Cerebellar cortex (tissue), 1 donor: ENCODE measurements around the gene PTPN7.
"Not testable (repeated sequence)": the region's sequence is repeated elsewhere in the genome, so short reads cannot be mapped to it uniquely, and the experiment has no call there.

Source experiments
- DNase-seq: peaks from one replicate; pipeline ENCODE4 v3.0.0-alpha.2; 2015; ENCODE audit warnings: low spot score

Gene PTPN7

DNA sequence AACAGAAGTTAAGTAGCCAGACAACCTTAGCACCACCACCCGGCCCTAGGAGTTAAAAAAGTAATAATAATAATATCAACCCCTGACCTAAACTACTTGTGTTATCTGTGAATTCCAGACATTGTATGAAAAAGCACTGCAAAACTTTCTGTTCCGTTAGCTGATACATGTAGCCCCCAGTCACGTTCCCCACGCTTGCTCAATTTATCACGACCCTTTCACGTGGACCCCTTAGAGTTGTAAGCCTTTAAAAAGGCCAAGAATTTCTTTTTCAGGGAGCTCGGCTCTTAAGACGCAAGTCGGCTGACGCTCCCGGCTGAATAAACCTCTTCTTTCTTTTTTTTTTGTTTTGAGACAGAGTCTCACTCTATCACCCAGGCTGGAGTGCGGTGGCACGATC is 6.7 kb upstream of the PTPN7 start:
- not testable (repeated sequence) for DNase-seq

DNA sequence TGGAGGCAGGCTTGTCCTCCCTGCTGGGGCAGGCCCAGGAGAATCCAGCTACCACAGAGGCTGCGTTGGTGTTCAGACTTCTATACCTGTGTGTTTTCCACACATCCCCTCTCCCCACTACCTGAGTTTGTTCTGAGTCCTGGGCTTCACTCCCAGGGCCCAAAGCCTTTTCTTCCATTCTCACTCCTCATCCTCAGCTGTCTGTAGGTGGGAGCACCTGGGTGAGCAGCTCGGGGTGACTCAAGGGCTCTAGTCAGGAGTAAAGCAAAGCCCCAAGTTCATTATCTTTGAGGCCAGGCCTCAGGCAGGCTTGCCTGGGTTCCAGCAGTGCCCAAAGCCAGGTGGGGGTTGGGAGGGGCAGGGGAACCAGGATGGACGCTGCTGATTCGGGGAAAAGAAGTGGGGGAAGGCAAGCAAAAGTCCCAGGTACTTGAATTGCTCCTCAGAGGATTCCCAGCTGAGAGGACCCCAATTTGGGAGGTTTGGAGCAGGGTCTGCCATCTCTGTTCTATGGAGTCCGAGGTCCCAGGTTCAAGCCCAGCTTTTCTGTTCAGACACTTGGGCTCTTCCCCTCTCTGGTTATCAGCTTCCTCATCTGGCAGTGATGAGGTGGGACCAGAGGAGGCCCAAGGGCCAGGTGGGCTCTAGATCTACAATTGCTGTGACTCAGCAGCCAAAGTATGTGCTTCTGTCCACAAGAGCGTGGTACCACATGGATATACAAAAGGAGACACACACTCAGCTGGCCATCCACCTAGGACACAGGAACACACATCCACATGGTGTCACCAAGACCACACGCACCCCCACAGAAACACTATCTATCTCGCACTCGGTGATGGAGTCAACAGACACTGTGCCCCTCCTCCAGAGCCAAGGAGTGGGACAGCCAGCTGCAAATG is 5.8 kb upstream of the PTPN7 start:
- no peak for DNase-seq

DNA sequence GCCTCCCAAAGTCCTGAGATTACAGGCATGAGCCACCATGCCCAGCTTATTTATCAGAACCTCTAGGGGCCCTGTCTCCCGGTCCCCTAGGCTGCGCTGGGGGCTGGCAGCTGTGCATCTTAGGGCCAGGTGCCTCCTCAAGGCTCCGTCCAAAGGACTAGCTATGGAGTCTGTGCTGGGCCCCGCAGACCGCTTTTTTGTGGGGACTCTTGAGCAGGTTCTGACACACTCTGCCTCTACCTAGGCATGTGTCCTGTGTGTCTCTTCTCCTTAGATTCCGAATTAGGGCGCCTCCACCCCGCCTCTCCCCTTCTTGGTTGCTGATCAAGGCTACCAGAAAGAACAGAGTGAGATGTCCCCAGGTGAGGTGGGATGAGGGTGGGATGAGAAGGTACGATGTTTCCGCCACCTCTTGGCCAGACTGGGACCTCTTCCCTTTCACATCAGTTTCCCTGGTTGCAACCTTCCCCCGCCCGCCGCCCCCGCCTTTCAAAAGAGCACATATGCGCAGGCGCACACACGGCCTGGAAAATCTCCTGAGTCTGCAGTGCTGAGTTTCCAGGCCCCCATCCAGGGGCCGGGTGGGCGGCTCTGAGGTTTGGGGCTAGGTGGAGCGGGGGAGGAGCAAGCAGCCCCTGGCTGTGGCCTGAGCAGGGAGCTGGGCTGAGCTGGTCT is 5.0 kb upstream of the PTPN7 start:
- no peak for DNase-seq

DNA sequence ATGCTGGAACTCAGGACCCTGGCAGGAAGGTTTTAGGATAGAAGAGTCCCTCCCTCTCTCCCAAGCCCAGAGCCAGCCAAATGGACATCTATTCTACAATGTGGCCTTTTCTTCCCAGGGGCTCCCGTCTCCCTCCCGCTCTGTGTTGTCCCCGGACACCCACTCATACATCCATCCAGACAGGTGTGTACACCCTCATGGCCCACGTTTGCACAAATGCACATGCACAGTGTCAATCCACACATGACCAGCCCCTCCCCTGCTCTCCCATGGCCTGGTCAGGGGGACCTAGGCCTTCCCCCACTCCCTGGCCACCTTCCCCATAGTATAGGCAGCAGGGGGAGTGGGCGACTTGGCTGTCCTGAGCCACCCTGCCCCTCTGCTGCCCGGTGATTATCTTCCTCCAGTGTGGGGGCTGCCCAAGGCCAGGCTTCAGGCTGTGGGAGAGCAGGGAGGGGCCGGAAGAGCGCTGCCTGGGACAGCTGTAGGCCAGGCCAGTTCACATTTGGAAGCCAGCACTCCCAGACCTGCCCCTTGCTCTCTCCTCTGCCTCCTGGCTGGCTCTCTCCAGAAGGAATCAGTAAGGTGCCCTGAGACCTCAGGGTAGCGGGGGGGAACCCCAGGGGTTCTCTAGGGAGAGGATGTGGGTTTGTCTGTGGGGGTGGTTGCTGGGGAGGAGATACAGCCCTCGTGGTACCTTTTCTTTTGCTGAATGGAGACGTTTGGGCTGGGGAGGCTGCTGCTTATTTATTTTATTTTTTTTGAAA is 4.1 kb upstream of the PTPN7 start:
- DNase-seq: no peak

DNA sequence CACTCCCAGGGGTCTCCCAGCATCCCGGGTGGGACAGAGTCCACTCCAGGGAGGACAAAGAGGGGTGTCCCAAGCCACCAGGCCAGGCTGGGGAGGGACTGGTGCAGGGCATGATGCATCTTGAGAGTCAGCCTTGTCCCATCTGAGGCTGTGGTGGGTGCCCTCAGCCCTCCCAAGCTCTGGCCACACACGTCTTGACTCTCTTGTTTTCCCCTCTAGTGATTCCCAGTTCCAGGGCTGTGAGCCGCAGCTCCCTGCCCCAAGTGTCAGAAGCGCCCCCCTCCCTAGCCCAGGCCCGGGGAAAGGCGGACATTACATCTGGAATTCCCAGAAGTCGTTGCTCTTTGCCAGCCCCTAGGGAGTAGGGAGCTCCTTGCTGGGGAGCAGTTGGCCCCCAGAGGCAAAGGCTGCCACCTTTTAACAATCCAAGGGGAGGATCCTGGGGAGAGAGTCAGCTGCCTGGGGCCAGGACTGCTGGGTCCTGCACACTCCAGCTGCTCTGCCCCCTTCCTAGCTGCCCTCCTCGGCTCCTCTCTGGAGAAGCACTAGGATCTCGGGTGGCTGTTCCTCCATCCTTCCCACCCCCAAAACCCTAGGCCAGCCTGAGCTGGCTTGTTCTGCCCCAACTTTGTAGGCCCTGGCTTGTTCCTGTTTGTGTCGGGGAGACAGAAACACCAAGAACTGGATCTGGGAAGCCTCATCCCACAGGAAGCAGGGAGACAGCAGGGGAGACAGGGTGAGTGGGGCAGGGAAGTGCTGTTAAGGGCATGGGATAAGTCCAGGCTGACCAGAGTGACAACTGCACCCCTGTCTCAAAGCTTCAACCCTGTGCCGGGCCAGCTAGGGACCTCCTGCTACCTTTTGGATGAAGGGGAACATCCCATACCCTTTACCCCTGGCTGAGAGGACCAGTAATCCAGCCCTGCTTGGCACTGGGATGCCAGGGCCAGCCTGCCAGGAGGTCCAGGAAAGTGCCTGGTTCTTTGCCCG is 3.2 kb upstream of the PTPN7 start:
- DNase-seq: no peak

DNA sequence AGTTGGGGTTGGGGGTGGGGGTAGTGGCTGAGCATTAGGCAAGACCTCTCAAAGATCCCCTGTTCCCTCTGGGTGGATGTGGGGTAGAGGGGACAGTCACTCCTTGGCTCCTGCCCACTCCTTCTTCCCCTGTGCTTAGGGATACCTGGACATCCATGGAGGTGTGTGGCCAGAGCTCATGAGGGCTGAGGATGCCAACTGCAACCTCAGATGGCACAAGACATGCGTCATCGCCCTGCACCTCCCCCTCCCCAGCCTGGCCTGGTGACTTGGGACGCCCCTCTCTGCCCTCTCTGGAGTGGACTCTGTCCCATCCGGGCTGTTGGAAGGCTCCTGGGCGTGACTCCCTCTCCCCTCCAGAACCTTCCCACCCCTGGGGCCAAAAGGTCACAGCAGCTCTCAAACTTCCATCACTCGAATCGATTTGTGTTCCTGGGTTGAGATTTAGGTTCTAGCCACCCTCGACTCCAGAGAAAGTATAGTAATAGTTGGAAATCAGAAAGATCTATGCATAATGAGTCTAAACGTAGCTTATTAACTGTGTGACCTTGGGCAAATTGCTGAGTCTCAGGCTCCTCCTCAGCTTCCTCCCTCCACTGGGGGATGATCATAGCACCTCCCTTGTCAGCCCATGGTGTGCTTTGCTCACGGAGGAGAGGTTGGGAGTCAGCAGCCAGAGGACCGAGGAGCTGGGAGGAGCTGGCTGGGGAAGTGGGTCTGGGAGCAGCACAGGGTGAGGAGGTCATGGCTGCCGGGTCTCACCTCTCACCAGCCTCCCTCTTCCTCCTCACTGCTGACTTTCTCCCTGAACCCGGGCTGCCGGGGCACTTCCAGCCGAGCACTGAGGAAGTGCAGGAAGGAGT is 2.2 kb upstream of the PTPN7 start:
- no peak for DNase-seq

DNA sequence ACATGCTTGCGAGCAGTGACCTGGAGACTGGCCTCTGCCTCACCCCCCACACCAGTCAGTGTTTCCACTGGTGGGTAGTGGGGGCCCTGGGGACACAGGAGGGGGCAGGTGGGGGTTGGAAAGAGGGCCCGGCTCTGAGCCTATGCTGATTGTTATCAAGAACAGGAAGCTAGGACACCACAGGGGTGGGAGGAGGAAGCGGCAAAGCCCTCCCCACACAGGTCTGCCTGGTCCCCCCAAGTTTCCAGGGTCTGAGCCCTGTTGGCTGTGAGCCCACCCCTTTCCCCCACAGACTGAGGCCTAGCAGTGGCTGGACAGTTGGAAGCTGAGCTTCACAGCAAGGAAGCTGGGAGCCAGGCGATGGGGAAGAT is 1.6 kb upstream of the PTPN7 start:
- DNase-seq: no peak

DNA sequence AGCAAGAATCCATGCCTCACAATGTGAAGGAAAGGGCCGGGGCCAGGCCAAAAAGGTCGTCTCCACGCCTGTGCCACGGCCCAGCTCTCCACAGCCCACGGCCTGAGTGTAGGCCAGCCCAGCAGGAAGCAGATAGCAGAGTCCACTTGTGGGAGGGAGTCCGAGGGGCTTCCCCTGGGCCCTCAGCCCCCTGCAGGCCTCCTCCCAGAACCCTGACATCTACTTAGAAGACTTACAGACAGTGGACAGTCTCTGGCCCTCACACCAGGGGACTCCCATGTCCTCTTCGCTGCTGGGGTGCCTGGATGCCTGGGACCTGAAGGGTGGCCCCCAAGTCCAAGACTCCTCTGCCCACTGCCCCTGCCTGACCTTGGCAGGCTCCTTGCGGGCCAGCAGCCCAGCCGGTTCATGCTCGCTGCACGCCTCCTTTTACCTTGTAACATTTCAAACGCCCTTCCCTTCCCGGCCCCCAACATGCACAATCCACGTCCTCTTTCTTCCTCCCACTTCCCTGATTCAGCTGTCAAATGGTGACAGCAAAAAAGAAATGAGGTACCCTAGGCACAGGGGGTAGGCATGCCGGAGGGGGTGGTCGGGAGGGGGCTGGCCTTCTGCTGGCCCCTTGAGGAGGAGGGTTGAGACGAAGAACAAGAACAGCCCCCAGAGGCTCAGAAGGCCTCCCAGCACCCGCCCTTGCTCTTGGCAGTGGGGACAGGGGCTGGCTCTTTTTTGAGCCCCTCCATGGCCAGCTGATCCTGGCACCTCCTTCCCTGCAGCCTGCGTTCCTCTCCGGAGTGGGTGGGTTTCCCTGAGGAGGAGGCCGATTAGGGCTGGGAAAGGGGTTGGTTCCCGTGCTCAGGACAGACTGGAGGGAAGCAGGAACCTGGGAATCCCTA is 997 bp upstream of the PTPN7 start:
- no peak for DNase-seq

DNA sequence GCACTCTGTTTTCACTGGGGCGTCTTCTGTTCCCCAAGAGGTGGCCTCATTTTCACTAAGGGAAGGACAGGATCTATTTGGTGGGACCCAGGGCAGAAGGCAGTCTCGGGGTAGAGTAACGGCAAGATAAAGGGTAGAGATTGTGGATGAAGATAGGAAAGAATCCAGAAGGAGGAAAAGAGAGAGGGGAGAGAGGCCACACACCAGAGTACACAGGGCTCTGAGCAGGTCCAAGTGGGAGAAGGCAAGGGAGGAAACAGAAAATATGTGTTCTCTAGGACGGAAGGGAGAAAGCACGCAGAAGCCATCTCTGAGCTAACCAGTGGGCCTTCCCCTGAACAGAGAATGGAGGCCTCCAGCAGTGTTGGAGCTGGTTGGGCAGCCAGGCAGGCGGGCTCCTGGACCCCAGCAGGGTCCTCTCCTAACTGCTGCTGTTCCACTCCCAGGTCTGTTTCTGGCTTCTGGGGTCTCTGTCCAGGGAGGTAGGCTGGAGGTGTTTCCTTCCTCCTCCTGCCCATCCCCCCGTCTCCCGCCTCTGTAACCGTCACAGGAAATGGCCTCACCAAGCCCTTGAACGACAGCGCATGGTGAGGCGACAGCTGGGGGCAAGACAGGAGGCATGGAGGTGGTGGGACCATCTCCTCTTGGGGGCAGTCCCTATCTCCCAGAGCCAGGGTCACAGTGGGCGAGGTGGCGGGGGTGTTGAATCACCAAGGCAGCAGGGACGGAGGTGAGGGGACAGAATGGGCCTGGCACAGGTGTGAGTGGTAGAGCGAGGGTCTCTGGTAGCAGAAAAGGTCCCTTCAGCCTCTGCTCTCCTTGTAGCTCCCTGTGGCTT is 649 bp downstream of the PTPN7 start:
- no peak for DNase-seq

DNA sequence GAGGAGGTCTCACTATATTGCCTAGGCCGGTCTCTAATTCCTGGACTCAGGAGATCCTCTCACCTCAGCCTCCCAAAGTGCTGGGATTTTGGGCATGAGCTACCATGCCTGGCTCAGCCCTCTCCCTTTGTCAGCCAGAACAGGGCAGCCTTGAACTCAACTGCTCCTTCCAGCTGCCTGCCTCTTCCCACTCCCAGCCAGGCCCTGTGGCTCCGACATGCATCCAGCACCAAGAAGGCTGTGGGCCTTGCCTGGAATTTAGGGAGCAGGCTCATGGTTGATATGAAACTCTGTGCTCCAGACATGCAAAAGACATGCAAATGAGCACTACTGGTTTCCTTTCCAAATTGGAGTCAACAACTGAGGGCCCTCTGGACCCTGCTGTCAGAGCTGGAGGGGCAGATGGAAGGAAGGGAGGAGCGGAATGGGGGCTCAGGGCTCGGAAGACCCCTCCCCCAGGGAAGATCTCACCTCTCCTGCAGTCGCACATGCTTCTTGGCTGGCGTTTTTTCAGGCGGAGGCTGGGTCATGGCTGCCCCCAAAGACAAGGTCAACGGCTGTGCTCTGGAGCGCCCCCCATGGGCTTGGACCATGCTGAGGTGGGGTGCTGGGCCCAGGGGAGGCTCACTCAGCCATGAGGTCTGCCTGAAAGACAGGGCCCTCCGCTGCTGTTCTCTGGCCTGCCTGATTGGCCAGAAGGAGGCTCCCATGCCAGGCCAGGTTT is 1.4 kb downstream of the PTPN7 start:
- no peak for DNase-seq

DNA sequence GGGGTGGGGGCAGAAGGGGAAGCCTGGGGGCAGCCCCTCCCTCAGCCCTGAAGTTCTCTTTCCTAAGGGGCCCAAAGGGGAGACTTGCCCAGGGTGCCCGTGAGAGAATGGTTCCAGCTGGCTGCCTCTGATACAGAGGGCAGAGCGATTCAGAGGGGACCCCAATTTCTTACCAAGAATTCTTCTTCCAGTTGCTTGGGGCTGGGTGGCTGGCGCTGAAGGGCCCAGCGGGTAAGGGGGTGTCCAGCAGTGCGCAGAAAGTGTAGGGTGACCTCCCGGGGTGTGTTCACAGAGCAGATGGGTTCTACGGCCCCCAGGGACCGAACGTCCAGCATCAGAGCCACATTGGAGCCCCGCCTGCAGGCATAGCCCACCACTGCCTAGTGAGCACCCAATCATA is 2.5 kb downstream of the PTPN7 start:
- DNase-seq: no peak

DNA sequence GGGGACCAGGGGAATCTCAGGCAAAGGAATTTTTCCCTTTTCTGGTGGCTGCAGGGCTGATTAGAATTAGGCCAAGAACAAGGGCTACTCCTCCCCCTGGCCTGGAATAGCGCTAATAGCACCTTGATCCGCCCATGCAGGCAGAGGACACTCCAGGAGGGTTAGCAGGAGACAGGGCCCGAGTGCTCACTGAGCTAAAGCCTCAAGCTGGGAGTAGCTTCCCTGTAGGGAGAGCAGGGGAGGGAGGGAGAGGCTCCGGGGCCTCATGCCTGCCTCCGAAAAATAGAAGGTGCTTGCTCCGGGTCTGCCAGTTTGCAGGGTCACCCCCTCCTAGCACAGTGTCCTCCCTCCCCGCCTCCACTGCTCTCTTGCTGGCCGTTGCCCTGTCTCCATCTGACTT is 3.8 kb downstream of the PTPN7 start:
- no peak for DNase-seq

DNA sequence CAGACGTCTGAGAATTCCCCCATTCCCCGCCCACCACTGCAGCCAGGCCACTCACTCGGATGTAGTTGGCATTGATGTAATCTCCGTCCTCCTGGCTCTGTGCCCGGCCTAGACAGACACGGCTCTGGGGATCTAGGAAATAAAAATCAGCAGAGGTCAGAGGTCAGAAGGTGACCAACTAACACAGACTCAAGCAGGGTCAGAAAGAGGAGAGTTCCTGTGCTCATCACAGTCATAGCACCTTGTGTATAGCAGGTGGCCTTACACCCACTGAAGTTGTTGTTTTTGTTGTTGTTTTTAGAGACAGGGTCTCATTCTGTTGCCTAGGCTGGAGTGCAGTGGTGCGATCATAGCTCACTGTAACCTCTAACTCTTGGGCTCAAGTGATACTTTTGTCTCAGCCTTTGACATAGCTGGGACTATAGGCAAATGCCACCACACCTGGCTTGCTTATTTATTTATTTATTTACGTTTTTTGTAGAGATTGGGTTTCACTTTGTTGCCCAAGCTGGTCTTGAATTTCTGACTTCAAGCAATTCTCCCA is 4.9 kb downstream of the PTPN7 start:
- no peak for DNase-seq

DNA sequence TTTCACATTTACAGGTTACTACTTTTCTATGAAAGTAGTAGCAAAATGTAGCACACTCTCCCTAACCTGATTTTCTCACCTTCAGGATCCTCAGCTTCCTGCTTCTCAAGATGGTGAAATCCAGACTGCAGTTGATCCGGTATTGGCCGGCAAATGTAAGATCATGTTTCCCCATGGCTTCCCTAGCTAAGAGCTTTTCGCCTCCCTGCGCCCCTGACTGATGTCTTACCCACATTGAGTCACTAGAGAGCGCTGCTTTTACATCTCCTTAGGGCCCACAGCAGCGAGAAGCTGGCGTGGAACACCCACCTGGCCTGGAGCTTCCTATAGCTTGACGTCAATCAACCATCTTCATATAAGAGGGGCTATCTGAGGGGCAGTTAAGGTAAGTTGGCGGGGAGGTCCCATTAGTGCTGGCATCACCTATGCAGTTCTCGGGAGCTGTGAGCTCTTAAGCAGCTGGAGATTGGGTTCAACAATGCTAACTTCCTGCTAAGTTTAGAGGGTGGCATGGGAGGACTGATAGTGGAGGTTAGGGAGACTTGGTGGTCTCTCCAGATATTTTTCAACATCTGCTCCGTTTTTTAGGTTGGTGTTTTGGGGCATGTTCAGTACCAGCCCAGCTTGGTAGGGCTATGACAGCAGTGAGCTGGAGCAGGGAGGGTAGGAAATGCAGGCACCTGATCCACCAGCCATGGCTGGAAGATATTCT is 5.5 kb downstream of the PTPN7 start:
- DNase-seq: peak; percentile 61

DNA sequence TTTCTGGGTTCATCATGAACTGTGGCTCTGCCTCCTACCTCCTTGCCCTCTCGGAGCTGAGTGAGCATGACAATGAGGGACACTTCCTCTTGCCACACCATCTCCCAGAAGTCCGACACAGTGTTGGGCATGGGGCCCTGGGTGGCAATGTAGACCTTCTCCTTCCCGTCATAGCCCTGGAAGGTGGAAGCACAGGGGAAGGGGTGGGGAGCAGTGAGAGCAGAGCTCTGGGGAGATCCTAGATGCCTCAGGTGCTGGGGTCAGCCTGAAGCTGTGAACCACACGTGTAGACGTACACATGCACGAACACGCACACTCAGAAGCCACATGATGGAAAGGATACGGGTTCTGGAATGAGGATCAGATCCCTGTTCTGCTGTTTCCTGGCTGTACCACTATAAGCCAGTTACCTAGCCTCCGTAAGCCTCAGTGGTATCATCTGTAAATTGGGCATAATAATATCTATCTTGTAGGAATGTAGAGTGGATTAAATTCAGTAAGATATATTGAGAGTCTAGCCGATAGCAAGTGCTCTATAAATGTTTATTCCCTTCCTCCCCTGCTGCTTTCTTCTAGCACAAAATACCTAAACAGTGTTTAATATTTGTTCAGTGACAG is 6.1 kb downstream of the PTPN7 start:
- DNase-seq: no peak

DNA sequence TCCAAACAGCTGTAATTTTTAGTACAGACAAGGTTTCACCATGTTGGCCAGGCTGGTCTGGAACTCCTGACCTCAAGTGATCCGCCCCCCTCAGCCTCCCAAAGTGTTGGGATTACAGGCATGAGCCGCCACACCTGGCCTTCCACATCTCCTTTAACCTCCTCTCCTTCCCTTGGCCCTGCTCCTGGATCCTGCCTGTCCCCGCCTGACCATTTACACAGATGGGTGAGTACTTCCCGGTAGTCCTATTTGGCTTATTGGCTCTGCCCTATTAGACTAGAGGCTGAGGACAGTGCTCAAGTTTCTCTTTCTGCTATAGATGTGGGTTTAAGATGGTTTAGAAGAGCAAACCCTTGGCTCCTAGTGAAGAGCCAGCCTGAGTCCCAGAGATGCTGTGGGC is 7.1 kb downstream of the PTPN7 start:
- DNase-seq: no peak

DNA sequence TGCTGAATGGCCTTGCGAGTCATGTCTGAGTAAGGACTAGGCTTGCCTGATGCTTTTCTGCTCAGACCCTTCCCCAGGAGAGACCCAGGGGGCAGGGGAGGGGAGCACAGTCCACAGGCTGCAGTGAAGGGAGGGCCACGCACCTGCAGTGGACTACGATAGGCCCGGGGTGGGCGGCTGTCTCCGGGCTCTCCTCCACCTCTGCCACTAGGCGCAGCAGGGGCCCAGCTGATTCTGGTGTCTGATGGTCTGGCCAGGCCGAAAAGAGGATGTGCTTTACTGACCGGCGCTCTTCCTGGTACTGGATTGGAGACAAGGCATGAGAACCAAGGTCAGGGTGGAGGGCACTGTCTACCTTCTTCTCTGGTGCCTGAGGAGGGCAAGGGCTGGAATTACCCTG is 8.0 kb downstream of the PTPN7 start:
- no peak for DNase-seq
